ENCODE data around the gene LDB2. TPM values are rescaled to one million over a fixed set of nuclear protein-coding genes. Genes with fewer than 3 reads are reported as not detected.

LDB2 gene
- total and polyA plus RNA-seq, 2 of the 8 experiments (the other 6 are each of a cell fraction or from before 2014, with no cell fraction given): 57.0 to 140 TPM

GRCh38 chr4:16730522-16731205 lies 167.8 kb downstream of the LDB2 start (continued):
- TF ChIP-seq, protein P1, sequence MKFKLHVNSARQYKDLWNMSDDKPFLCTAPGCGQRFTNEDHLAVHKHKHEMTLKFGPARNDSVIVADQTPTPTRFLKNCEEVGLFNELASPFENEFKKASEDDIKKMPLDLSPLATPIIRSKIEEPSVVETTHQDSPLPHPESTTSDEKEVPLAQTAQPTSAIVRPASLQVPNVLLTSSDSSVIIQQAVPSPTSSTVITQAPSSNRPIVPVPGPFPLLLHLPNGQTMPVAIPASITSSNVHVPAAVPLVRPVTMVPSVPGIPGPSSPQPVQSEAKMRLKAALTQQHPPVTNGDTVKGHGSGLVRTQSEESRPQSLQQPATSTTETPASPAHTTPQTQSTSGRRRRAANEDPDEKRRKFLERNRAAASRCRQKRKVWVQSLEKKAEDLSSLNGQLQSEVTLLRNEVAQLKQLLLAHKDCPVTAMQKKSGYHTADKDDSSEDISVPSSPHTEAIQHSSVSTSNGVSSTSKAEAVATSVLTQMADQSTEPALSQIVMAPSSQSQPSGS (IDR thresholded peaks at IDR 0.05; ENCODE audit: low read length): no peak
- no peak for TF ChIP-seq NANOG (IDR thresholded peaks at IDR 0.05; ENCODE audit: insufficient read depth, low read depth, low read length, poor library complexity, severe bottlenecking)
- TF ChIP-seq, protein P2, sequence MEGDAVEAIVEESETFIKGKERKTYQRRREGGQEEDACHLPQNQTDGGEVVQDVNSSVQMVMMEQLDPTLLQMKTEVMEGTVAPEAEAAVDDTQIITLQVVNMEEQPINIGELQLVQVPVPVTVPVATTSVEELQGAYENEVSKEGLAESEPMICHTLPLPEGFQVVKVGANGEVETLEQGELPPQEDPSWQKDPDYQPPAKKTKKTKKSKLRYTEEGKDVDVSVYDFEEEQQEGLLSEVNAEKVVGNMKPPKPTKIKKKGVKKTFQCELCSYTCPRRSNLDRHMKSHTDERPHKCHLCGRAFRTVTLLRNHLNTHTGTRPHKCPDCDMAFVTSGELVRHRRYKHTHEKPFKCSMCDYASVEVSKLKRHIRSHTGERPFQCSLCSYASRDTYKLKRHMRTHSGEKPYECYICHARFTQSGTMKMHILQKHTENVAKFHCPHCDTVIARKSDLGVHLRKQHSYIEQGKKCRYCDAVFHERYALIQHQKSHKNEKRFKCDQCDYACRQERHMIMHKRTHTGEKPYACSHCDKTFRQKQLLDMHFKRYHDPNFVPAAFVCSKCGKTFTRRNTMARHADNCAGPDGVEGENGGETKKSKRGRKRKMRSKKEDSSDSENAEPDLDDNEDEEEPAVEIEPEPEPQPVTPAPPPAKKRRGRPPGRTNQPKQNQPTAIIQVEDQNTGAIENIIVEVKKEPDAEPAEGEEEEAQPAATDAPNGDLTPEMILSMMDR (IDR thresholded peaks at IDR 0.05; ENCODE audit: control extremely low read depth in 1 of 3, insufficient read depth in 1 of 3, low read depth in 1 of 3, low read length in 3 of 3): no peak
- TF ChIP-seq GTF2F1 (IDR thresholded peaks at IDR 0.05; ENCODE audit: borderline replicate concordance, low read depth, low read length): no peak

Measured in H1 (cell line).